ENCODE data around the gene PKIG.

GRCh38 chr20:44573501-44573869 lies 8.9 kb upstream of the PKIG start:
- TF ChIP-seq, protein P1, sequence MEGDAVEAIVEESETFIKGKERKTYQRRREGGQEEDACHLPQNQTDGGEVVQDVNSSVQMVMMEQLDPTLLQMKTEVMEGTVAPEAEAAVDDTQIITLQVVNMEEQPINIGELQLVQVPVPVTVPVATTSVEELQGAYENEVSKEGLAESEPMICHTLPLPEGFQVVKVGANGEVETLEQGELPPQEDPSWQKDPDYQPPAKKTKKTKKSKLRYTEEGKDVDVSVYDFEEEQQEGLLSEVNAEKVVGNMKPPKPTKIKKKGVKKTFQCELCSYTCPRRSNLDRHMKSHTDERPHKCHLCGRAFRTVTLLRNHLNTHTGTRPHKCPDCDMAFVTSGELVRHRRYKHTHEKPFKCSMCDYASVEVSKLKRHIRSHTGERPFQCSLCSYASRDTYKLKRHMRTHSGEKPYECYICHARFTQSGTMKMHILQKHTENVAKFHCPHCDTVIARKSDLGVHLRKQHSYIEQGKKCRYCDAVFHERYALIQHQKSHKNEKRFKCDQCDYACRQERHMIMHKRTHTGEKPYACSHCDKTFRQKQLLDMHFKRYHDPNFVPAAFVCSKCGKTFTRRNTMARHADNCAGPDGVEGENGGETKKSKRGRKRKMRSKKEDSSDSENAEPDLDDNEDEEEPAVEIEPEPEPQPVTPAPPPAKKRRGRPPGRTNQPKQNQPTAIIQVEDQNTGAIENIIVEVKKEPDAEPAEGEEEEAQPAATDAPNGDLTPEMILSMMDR (conservative IDR thresholded peaks at IDR 0.05; ENCODE audit: low read depth, low read length): no peak
- no peak for TF ChIP-seq EZH2 (IDR thresholded peaks at IDR 0.05; ENCODE audit: borderline replicate concordance, low read depth, low read length, poor library complexity, severe bottlenecking)

All from A673 (cell line).